Upper lobe of right lung (tissue), 1 donor: ENCODE measurements around the gene NFKBIE. TPM values are rescaled to one million over a fixed set of nuclear protein-coding genes. Genes with fewer than 3 reads are reported as not detected.
A peak's percentile ranks its signal among the peaks of the same experiment; 100 is the strongest.

Source experiments
- ATAC-seq: fragments of 200-7000 bp; cut with Tn5 transposase; one replicate; pipeline ENCODE4 v1.9.1; 2020; ENCODE audit warnings: mild to moderate bottlenecking, moderate library complexity
- DNase-seq: peaks from one replicate; pipeline ENCODE4 v3.0.0-alpha.2; 2020
- H3K27ac ChIP-seq: fragments of 200-600 bp; one replicate; pipeline ENCODE4 v1.8.0; 2022
- H3K27me3 ChIP-seq: fragments of 200-600 bp; one replicate; pipeline ENCODE4 v1.8.0; 2022; ENCODE audit warnings: mild to moderate bottlenecking
- H3K36me3 ChIP-seq: fragments of 200-600 bp; one replicate; pipeline ENCODE4 v1.8.0; 2022
- H3K4me1 ChIP-seq: fragments of 200-600 bp; one replicate; pipeline ENCODE4 v1.8.0; 2022
- H3K4me3 ChIP-seq: fragments of 200-600 bp; one replicate; pipeline ENCODE4 v1.8.0; 2022; ENCODE audit warnings: mild to moderate bottlenecking
- H3K9me3 ChIP-seq: fragments of 200-600 bp; one replicate; pipeline ENCODE4 v1.8.0; 2022
- CTCF ChIP-seq: fragments of 200-600 bp; IDR thresholded peaks from one replicate; pipeline ENCODE4 v1.8.0; 2022; ENCODE audit warnings: antibody characterized with exemption
- intact Hi-C: fragments of 100-400 bp; cut with DNase I; formaldehyde crosslinking; loops from one replicate; pipeline ENCODE4 v1.11.0; 2022
- total RNA-seq: library from RNA; stranded (reverse); fragmentation: NEBNext Ultra II Directional; extraction: Animal tissue kit (Norgen Biotek cat#: 25700); gene quantifications from one replicate; pipeline ENCODE4 v1.2.1, GENCODE V29; 2021
- donor health status: DM: no; HTN: yes; CAD: no; lungs with severe emphysema.

The NFKBIE gene
- total RNA-seq, 1 donor from 2014 or later: 7.1 TPM

GRCh38 chr6:44223319-44224028 is 41.9 kb downstream of the NFKBIE start, which contains the start of gene SLC29A1:
Gene SLC29A1, plus strand, starts transcription at chr6:44223595. Its CDS starts 3,719 bp downstream, at chr6:44227314.
- ATAC-seq (peak; percentile 67), DNase-seq (peak; percentile 91)
- H3K4me3 ChIP-seq: peak within 1 kb of the TSS; percentile 71
- intact Hi-C loops: no loop called here
- no peak for TF ChIP-seq CTCF
- H3K27ac ChIP-seq: peak within 1 kb of the TSS; percentile 84
- peaks cover 58% of the 10 kb centered on the region for H3K4me1 ChIP-seq
- no peaks in the 10 kb centered on the region for H3K27me3 ChIP-seq
- H3K9me3 ChIP-seq: no peaks in the 10 kb centered on the region
- no peaks in the 10 kb centered on the region for H3K36me3 ChIP-seq

GRCh38 chr6:44222486-44223318 is 42.6 kb downstream of the NFKBIE start:
- intact Hi-C loops: no loop called here
- peaks cover 66% of the 10 kb centered on the region for H3K4me1 ChIP-seq
- H3K27ac ChIP-seq: peak overlapping the region; percentile 84
- DNase-seq (no peak), ATAC-seq (no peak)
- peak overlapping the region; percentile 71 for H3K4me3 ChIP-seq
- H3K36me3 ChIP-seq: no peaks in the 10 kb centered on the region
- no peaks in the 10 kb centered on the region for H3K27me3 ChIP-seq
- no peaks in the 10 kb centered on the region for H3K9me3 ChIP-seq
- no peak for TF ChIP-seq CTCF

GRCh38 chr6:44221961-44222335 is 43.4 kb downstream of the NFKBIE start:
- intact Hi-C loops: no loop called here
- DNase-seq (no peak), ATAC-seq (no peak)
- no peaks in the 10 kb centered on the region for H3K36me3 ChIP-seq
- peaks cover 73% of the 10 kb centered on the region for H3K4me1 ChIP-seq
- H3K27me3 ChIP-seq: no peaks in the 10 kb centered on the region
- H3K27ac ChIP-seq: peak overlapping the region; percentile 84
- peak overlapping the region; percentile 26 for H3K4me3 ChIP-seq
- no peak for TF ChIP-seq CTCF
- no peaks in the 10 kb centered on the region for H3K9me3 ChIP-seq

GRCh38 chr6:44221291-44221960 is 43.9 kb downstream of the NFKBIE start:
- H3K4me3 ChIP-seq: peak overlapping the region; percentile 26
- intact Hi-C loops: no loop called here

More at GRCh38 chr6:44221291-44221960, 43.9 kb downstream of the NFKBIE start:
- peak; percentile 94 for DNase-seq
- H3K27ac ChIP-seq: peak overlapping the region; percentile 84
- peak; percentile 86 for TF ChIP-seq CTCF
- H3K27me3 ChIP-seq: no peaks in the 10 kb centered on the region
- peak; percentile 72 for ATAC-seq
- peaks cover 72% of the 10 kb centered on the region for H3K4me1 ChIP-seq
- no peaks in the 10 kb centered on the region for H3K36me3 ChIP-seq
- H3K9me3 ChIP-seq: no peaks in the 10 kb centered on the region
